Right kidney (tissue), 1 donor: ENCODE measurements around the gene ZNF862.
"Not testable (repeated sequence)": the region's sequence is repeated elsewhere in the genome, so short reads cannot be mapped to it uniquely, and the experiment has no call there.

Experiments used
- DNase-seq: peaks from one replicate; pipeline ENCODE4 v3.0.0-alpha.2; 2016

The ZNF862 gene

GRCh38 chr7:149824748-149825566 lies 13.2 kb upstream of the ZNF862 start:
- DNase-seq = no peak

- no peak for DNase-seq
These were observed 12.4 kb upstream of the ZNF862 start for GRCh38 chr7:149825567-149826343.

- DNase-seq = no peak
These were observed 11.7 kb upstream of the ZNF862 start for GRCh38 chr7:149826344-149827088.

- no peak for DNase-seq
These were observed 10.8 kb upstream of the ZNF862 start for GRCh38 chr7:149827089-149827981.

GRCh38 chr7:149828357-149829309 lies 9.5 kb upstream of the ZNF862 start:
- DNase-seq = no peak

- not testable (repeated sequence) for DNase-seq
These were observed 7.6 kb upstream of the ZNF862 start for GRCh38 chr7:149830527-149830926.

GRCh38 chr7:149830997-149831740 lies 7.0 kb upstream of the ZNF862 start:
- DNase-seq = peak; percentile 47

- DNase-seq = no peak
These were observed 6.4 kb upstream of the ZNF862 start for GRCh38 chr7:149831741-149832219.

GRCh38 chr7:149832332-149833041 lies 5.7 kb upstream of the ZNF862 start:
- no peak for DNase-seq

GRCh38 chr7:149833495-149834130 lies 4.6 kb upstream of the ZNF862 start:
- DNase-seq = no peak

- no peak for DNase-seq
These were observed 3.6 kb upstream of the ZNF862 start for GRCh38 chr7:149834601-149835000.

- DNase-seq = no peak
These were observed 1.7 kb upstream of the ZNF862 start for GRCh38 chr7:149836434-149836833.

- DNase-seq = no peak
These were observed 481 bp upstream of the ZNF862 start for GRCh38 chr7:149837564-149838223.

- DNase-seq = no peak
These were observed 825 bp downstream of the ZNF862 start for GRCh38 chr7:149838992-149839408.

GRCh38 chr7:149839933-149840332 lies 1.8 kb downstream of the ZNF862 start:
- DNase-seq = no peak

GRCh38 chr7:149843566-149843965 lies 5.4 kb downstream of the ZNF862 start:
- no peak for DNase-seq

GRCh38 chr7:149844445-149844844 lies 6.3 kb downstream of the ZNF862 start:
- no peak for DNase-seq
